KBM-7 (cell line): ENCODE results near the gene FIGN.

Experiments used
- DNase-seq: peaks from one replicate; pipeline ENCODE4 v3.0.0-alpha.2; 2015
- in situ Hi-C: fragments of 300-500 bp; cut with MboI; formaldehyde crosslinking; loops from 2 replicates; pipeline ENCODE4 v1.14.3; 2020; ENCODE audit warnings: low sequenced_read_pairs, low pct_unique_long_range_greater_than_20kb, mixed read lengths

The FIGN gene

DNA sequence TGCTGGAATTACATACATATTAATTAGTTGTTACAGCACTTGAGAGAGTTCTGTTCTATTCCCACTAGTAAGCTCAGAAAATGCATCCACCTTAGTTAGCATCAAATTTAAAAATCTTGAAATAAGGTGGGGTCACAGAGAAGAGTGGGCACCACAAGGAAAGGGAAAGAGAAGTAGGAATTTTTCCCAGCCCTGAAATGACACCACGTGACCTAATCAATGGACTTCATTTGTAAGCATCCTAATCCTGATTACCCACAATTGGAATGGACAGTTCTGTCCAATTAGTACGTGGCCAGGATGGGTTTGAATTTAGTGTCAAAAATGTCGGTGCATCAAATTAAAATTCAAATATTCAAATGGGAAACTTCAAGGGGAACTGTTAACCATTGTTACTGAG, 186.8 kb downstream of the FIGN start:
- in situ Hi-C loops = no loop called here

More for the DNA sequence above, 186.8 kb downstream of the FIGN start:
- no peak for DNase-seq
